SW480 (cell line): ENCODE measurements around the gene PRR4.

Experiments used
- DNase-seq: peaks from one replicate; pipeline ENCODE4 v3.0.0-alpha.2; 2016; ENCODE audit warnings: low spot score

Gene PRR4

DNA sequence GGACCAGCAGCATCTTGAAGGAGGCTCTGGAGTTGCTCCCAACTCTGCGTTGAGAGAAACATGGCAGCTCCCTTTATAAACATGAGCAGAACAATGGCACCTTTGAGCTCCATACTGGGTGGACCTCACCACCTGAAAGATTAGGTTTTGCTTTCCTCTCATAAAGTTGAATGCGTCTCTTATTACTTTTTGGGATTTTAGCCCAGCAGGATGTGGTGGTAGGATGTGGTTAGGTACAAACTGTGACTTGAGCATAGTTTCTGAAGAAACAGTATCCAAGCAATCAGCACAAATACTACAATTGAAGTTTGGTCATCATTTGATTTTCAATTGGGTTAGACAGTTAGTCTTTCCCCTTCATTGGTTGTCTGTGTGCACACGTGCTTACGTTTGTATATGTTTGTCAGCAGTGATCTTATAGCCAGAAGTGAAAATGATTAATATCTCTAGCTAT is at the start of gene PRR4:
PRR4 (minus strand) TSS at position 51 of the 454 bp plus-strand sequence; CDS start at position 13, 38 bp downstream.
- DNase-seq = no peak

DNA sequence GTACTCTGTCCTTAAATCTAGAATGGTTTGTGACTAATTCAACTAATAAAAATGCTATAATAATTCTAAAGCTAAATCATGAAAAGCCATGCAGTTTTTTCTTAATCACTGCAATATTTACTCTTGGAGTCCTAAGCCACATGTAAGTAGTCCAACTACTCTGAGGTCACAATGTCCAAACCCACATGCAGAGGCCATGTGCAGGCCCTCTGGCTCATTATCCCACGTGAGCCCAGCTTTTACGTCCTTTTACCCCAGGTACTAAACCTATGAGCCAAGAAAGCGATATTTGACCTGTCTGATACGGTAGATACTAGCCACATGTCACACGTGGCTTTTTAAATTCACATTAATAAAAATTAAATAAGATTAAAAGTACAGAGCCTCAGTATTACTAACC is 47.6 kb upstream of the PRR4 start:
- no peak for DNase-seq

GRCh38 chr12:10891937-10892336 is 42.7 kb upstream of the PRR4 start:
- DNase-seq = no peak

DNA sequence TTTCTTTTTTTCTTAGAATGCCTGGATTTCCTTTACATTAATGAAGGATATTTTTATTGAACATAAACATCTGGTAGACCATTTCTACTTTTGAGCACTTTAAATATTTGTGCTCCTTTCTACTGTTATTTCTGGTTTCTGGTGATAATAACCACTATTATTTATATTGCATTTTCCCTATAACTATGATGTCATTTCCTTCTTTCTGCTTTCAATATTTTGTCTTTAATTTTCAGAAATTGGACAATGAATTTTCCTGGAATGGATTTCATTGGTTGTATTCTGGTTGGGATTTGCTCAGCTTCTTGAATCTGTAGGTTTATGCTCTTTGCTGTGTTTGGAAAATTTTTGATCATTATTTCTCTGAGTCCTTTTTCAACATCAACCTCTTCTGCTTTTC is 40.0 kb upstream of the PRR4 start:
- DNase-seq = no peak

DNA sequence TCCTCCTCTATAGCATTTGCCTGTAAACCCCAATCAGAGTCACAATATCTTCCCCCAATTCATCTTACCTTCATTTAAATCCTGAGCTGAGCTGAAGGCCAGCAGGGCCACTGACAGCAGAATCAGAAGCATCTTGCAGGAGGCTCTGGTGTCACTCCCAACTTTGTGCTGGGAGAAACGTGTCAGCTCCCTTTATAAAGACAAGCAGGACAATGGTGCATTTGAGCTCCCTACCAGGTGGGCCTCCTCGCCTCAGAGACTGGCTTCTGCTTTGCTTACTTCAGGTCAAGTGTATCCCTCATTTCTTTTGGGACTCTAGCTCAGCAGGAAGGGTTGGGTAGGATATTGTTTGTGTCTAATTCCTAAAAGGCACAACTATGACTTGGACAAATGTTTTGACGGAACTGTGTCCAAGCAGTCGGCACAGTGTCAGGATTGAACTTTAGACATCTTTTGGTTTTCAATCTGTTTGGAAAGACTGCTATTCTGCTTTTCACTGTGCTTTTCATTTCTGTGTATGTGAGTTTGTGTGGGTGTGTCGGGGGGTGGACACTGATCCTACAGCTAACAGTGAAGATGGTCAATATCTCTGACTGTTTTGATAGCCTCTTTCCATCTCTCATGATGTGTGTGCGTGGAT is 34.9 kb upstream of the PRR4 start, which contains the start of gene PRH1:
PRH1 (minus strand) TSS at position 170 of the 640 bp plus-strand sequence; CDS start at position 132, 38 bp downstream.
- DNase-seq = no peak

GRCh38 chr12:10873378-10873777 is 24.1 kb upstream of the PRR4 start:
- no peak for DNase-seq

GRCh38 chr12:10867381-10867780 is 18.1 kb upstream of the PRR4 start:
- DNase-seq = no peak

DNA sequence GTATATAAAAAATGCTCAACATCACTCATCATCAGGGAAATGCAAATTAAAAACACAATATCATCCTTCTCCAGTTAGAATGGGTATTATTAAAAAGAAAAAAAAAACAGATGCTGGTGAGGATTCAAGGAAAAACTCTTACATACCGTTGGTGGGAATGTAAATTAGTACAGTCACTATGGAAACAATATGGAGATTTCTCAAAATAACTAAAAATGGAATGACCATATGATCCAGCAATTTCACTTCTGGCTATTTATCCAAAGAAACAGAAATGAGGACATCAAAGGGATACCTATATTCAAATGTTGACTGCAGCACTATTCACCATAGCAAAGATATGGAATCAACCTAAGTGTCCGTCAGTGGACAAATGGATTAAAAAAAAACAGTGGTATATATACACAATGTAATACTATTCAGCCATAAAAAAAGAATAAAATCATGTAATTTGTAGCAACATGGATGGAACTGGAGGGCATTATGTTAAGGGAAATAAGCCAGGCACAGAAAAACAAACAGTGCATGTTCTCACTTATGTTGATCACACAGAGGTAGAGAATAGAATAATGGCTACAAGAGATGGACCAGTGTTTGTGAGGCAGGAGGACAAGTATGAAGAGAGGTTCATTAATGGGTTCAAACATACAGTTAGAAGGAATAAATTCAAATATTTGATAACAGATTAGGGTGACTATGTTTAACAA is 14.4 kb upstream of the PRR4 start:
- DNase-seq = no peak

DNA sequence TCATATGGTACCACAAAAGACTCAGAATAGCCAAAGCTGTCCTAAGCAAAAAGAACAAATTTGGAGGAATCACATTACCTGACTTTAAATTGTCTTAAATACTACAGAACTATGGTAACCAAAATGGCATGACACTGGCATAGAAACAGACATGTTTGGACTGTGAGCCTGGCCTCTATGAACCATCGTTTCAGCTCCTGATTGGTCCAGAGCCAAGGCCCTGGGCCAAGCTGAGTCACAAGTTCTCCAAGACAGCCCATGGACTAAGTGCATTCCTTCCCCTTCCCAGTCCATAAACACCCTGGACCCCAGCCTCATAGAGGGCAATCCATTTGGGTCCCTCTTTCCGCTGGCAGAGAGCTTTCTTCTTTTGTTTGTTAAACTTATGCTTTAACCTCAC is 12.1 kb upstream of the PRR4 start:
- no peak for DNase-seq

DNA sequence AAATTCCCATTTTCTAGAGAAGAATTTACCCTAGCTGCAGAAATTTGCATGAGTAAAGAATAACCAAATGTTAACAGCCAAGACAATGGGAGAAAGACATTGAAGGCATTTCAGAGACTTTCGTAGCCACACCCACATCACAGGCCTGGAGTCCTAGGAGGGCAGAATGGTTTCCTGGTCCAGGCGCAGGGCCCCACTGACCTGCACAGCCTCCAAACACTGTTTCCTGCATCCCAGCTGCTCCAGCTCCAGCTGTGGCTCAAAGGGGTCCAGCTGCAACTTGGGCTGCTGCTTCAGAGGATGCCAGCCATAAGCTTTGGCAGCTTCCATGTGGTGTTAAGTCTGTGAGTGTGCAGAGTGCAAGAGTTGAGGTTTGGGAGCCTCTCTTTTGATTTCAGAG is 6.5 kb upstream of the PRR4 start:
- no peak for DNase-seq

DNA sequence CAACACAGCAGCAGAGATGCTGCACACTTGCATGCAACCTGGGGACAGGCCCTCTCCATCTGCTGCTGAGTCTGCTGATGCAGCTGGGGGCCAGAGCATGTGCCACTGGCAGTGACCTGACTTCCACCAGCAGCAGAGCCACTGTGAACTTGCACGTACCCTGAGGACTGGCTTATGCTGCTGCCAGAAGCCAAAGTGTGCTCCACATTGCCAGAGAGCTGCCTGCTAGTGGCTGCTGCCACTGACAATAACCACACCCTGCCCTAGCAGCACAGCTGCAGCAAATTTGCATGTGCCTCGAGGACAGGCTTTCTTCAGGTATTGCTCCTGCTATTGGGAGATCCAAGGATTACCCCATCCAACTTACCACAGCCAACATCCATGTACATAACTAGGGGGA is 4.5 kb upstream of the PRR4 start:
- DNase-seq = no peak

GRCh38 chr12:10851243-10851858 is 2.1 kb upstream of the PRR4 start:
- DNase-seq = no peak

DNA sequence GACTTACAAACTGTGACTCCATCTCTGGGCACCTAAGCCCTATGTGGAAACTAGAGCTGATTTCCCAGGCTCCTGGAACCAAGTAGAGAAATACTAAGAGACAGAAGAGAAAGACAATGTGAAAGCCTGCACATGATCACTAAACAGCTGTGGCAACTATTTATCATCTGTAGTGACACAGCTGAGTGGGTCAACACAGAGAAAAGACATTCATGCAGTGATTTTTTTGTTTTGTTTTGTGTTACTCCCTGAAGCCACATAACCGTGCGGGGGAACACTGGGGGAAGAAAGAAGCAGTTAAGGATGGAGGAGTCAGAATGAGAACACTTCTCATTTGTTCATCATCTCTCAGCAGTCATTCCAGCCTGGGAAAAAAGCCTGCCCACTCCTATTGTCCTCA is 1.5 kb downstream of the PRR4 start:
- no peak for DNase-seq

DNA sequence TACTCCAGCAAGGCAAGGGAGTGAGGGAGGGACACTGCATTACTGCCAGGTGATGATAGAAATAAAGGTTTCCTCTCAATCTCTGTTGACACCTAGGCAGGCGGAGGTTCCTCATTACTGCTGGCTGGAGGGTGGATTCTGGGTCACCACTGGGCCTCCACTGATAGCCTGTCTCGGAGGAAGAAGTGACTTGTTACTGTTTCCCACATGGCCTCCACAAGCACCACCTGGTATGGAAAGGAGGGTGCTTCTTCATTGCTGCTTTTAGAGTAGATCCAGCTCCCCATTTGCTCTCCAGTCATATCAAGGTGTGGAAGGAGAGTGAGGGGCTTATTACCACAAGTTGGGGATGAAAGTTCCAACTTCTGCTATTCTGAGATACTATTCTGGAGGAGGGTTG is 6.4 kb downstream of the PRR4 start:
- DNase-seq = no peak

- DNase-seq = no peak
Measured at GRCh38 chr12:10838461-10838860, 10.8 kb downstream of the PRR4 start.

DNA sequence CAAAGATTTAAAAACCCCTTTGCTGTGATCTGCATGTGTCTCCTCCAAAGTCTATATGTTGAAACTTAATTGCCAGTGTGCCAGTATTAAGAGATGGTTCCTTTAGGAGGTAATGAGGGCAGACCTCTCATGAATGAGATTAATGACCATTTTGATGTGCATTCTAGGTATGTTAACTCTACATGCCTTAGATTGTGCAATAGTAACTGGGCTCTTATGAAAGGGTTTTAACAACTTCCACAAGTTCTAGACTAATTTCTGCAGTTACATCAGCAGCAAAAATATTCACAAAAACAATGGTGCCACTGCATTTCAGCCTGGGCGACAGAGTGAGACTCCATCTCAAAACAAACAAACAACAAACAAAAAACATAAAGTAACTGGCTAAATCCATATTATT is 19.3 kb downstream of the PRR4 start:
- no peak for DNase-seq

DNA sequence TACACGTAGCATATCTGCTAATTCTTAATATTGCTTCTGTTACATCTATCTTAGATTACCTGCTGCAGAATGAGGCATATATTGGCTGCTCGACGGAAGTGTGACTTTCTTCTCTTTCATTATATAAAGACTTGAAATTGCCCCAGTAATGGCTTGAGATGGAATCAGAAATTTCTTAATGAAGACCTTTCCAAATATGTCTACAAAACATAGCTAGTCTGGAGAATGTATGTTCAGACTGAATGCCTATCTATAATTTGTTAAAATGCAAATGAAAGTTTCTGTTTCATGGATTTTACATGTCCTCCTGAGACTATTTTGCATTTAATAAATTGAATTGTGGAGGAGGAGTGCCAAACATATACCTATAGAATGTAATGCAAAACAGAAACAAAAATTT is 23.0 kb downstream of the PRR4 start, which contains the start of gene TAS2R10:
TAS2R10 (minus strand) TSS at position 101 of the 400 bp plus-strand sequence; CDS start at position 12, 89 bp downstream.
- no peak for DNase-seq

GRCh38 chr12:10824957-10825356 is 24.3 kb downstream of the PRR4 start:
- DNase-seq = no peak

DNA sequence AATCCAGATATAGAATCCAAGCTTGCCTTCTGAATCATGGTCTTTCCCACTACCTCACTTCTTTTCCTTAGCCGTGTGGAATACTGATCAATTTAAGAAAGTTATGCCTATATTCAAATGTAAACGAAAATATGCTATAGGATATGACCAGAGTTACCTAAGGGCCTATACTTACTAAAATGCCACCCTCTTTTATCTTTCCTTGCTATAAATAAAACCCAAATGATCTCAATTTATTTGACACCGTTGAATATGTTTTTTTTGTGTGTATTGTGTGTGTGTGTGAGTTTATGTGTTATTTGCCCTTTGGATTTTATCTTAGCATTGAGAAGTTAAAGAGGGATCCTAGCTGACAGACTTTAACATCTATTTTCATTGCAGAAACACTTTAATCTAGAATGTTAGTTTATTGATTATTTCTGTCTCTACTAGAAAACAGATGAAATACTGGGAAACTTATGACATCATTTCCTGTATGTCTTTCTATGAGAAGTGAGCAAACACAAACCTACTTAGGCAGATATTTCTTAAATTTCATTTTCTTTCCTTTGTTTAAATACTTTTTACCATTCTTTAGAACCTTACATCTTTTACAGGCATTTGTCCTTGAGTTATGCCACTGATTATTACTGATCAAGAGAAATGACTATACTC is 37.3 kb downstream of the PRR4 start:
- no peak for DNase-seq

DNA sequence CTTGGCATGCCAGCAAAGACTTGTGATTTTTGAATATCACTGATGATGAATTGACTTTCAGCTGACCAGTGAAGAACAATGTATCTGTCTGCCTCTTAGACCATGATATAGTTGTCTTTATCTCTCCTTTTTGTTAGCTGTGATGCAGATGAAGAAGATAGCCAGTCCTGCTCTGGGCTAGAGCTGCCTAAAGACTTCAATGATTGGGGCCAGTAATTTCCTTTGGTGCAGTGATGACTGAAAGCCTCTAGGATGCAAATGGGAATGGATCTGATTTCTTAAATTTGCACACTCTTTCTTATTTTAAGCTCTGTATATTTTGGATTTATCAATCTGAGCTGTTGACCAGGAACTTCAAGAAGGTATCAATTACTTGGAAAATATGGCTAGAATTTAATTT is 39.2 kb downstream of the PRR4 start, which contains the start of gene TAS2R9:
TAS2R9 (minus strand) TSS at position 101 of the 400 bp plus-strand sequence; CDS start at position 8, 93 bp downstream.
- DNase-seq = no peak

- DNase-seq = no peak
Measured at GRCh38 chr12:10807186-10807585, 42.1 kb downstream of the PRR4 start, which contains the start of gene TAS2R8. TAS2R8 (minus strand) TSS chr12:10807286; CDS start chr12:10806980, 306 bp downstream.

DNA sequence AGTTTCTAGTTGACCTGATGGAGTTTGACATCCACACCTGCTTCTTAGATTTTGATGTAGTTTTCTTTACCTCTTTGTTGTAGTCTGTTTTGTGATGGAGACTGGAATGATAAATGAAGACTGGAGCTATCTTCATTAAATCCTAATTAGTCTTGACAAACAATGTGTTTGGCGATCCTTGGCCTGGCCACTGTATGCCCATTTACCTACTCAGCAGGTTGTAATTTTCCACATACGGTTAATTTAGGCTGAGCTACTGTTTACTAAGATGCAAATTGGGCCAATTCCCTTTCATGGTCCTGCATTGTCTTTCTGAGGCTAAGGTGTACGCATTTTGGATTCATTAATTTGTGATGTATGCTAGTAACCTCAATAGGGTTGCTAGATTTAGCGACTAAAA is 46.7 kb downstream of the PRR4 start, which contains the start of gene TAS2R7:
TAS2R7 (minus strand) TSS at position 41 of the 400 bp plus-strand sequence. CDS start 57 bp downstream, outside the sequence.
- DNase-seq = no peak
